IMR-90 (cell line): ENCODE results near the gene TVP23C. TPM values are rescaled to one million over a fixed set of nuclear protein-coding genes. Genes with fewer than 3 reads are reported as not detected.

Source experiments
- ATAC-seq: fragments of 200-7000 bp; cut with Tn5 transposase; 2 replicates; pipeline ENCODE4 v1.9.1; 2020; ENCODE audit warnings: low read depth, mild to moderate bottlenecking, moderate library complexity
- BruUV-seq: library from RNA; stranded (reverse); fragments of 400-500 nt; replicated peaks from 2 replicates; lab custom pipeline; 2021; lab: Mats Ljungman, UMichigan
- CTCF ChIA-PET: fragments of 300-600 bp; formaldehyde crosslinking; extraction: SDS; loops from one replicate; lab custom pipeline; 2021; ENCODE audit warnings: antibody characterized with exemption; lab: Yijun Ruan, JAX
- POLR2A ChIA-PET: fragments of 300-600 bp; sonication (Branson Sonifier 250); formaldehyde crosslinking; loops from one replicate; lab custom pipeline; 2022; ENCODE audit warnings: antibody characterized with exemption; ENCODE audit not compliant: unreplicated experiment; lab: Charles Lee
- DNase-seq: peaks from one replicate; pipeline ENCODE4 v3.0.0; 2013
- H2AFZ ChIP-seq: replicated peaks from 2 replicates; pipeline ENCODE3; 2013; ENCODE audit warnings: low read length, mild to moderate bottlenecking; ENCODE audit not compliant: poor library complexity
- H2AK5ac ChIP-seq: 2 replicates; pipeline ENCODE4 v1.6.1; 2013; ENCODE audit warnings: low read depth, low read length, inconsistent platforms
- H2AK9ac ChIP-seq: replicated peaks from 2 replicates; pipeline ENCODE3; 2013; ENCODE audit warnings: mild to moderate bottlenecking, low read depth, low read length, moderate library complexity; ENCODE audit not compliant: poor library complexity
- H2BK120ac ChIP-seq: 2 replicates; pipeline ENCODE4 v1.6.1; 2013; ENCODE audit warnings: low read depth, low read length, inconsistent platforms
- H2BK15ac ChIP-seq: 3 replicates; pipeline ENCODE4 v1.6.1; 2013; ENCODE audit warnings: low read depth, low read length, inconsistent platforms
- H2BK20ac ChIP-seq: 2 replicates; pipeline ENCODE4 v1.6.1; 2013; ENCODE audit warnings: low read depth, mild to moderate bottlenecking, inconsistent platforms, low read length, moderate library complexity
- H2BK5ac ChIP-seq: 2 replicates; pipeline ENCODE4 v1.6.1; 2013; ENCODE audit warnings: mild to moderate bottlenecking, low read depth, low read length, inconsistent platforms; ENCODE audit not compliant: poor library complexity, severe bottlenecking
- H3K14ac ChIP-seq: replicated peaks from 2 replicates; pipeline ENCODE4 v1.6.1; 2013; ENCODE audit warnings: low read depth, low read length, inconsistent platforms
- H3K18ac ChIP-seq: 2 replicates; pipeline ENCODE4 v1.6.1; 2013; ENCODE audit warnings: low read depth, low read length, control low read depth
- H3K23ac ChIP-seq: 2 replicates; pipeline ENCODE4 v1.6.1; 2013; ENCODE audit warnings: low read depth, low read length, inconsistent platforms
- H3K27ac ChIP-seq: 2 replicates; pipeline ENCODE4 v1.5.1; 2013; ENCODE audit warnings: mild to moderate bottlenecking, control low read depth, low read length; ENCODE audit not compliant: insufficient read depth
- H3K27me3 ChIP-seq: 2 replicates; pipeline ENCODE4 v1.6.1; 2013; ENCODE audit warnings: low read length; ENCODE audit not compliant: control insufficient read depth, insufficient read depth
- H3K36me3 ChIP-seq: 2 replicates; pipeline ENCODE4 v1.6.1; 2013; ENCODE audit warnings: low read length, mixed read lengths; ENCODE audit not compliant: control insufficient read depth, insufficient read depth
- H3K4ac ChIP-seq: 2 replicates; pipeline ENCODE4 v1.6.1; 2013; ENCODE audit warnings: low read depth, low read length, inconsistent platforms
- H3K4me1 ChIP-seq: 2 replicates; pipeline ENCODE4 v1.6.1; 2013; ENCODE audit warnings: low read length, mixed read lengths; ENCODE audit not compliant: control insufficient read depth, insufficient read depth
- H3K4me2 ChIP-seq: 2 replicates; pipeline ENCODE4 v1.6.1; 2013; ENCODE audit warnings: low read depth, mild to moderate bottlenecking, control low read depth, low read length, moderate library complexity
- H3K4me3 ChIP-seq: 2 replicates; pipeline ENCODE4 v1.5.1; 2013; ENCODE audit warnings: low read depth, mild to moderate bottlenecking, control low read depth, low read length, moderate library complexity; ENCODE audit not compliant: insufficient read depth
- H3K56ac ChIP-seq: 2 replicates; pipeline ENCODE4 v1.6.1; 2013; ENCODE audit warnings: low read length, inconsistent platforms; ENCODE audit not compliant: insufficient read depth; ENCODE audit errors: extremely low read depth
- H3K79me1 ChIP-seq, 2 experiments: 2 replicates each; pipeline ENCODE4 v1.6.1; 2013; ENCODE audit warnings: low read length in 2 of 2, inconsistent platforms in 1 of 2, low read depth in 1 of 2
- H3K9ac ChIP-seq: 2 replicates; pipeline ENCODE4 v1.6.1; 2013; ENCODE audit warnings: low read depth, low read length, control low read depth
- H3K9me1 ChIP-seq: 2 replicates; pipeline ENCODE4 v1.6.1; 2013; ENCODE audit warnings: low read length, inconsistent platforms; ENCODE audit not compliant: insufficient read depth
- H3K9me3 ChIP-seq: 2 replicates; pipeline ENCODE4 v1.6.1; 2013; ENCODE audit warnings: low read length; ENCODE audit not compliant: control insufficient read depth, insufficient read depth
- H4K20me1 ChIP-seq: 2 replicates; pipeline ENCODE4 v1.6.1; 2013; ENCODE audit warnings: low read length, inconsistent platforms; ENCODE audit not compliant: insufficient read depth
- H4K5ac ChIP-seq: 2 replicates; pipeline ENCODE4 v1.6.1; 2013; ENCODE audit warnings: mild to moderate bottlenecking, low read depth, low read length, control low read depth
- H4K8ac ChIP-seq, 2 experiments: 2 replicates each; pipeline ENCODE4 v1.6.1; 2013; ENCODE audit warnings: low read depth in 2 of 2, low read length in 2 of 2, control low read depth in 1 of 2, inconsistent platforms in 1 of 2
- H4K91ac ChIP-seq: 2 replicates; pipeline ENCODE4 v1.6.1; 2013; ENCODE audit warnings: low read depth, low read length, inconsistent platforms; ENCODE audit not compliant: insufficient read depth
- CHD1 ChIP-seq: IDR thresholded peaks from 2 replicates; pipeline ENCODE4 v1.6.1; 2012; ENCODE audit warnings: low read depth, low read length, improper control_type of control experiment
- SMC3 ChIP-seq: fragments of 150-350 bp; IDR thresholded peaks from 2 replicates; pipeline ENCODE4 v1.6.1; 2016; ENCODE audit warnings: low read depth, mild to moderate bottlenecking, antibody characterized with exemption, low read length, moderate library complexity
- WGBS, 2 experiments: methylation state at CpG; one replicate each; pipeline versions ENCODE4 v1.1.5 to v1.1.7; 2013; ENCODE audit warnings: missing lambda C conversion rate in 2 of 2; ENCODE audit not compliant: insufficient read length in 1 of 2; ENCODE audit errors: extremely low coverage in 2 of 2; 5-methylcytosine and 5-hydroxymethylcytosine counted together
- dilution Hi-C: fragments of 300-500 bp; cut with HindIII; formaldehyde crosslinking; loops from one replicate; pipeline ENCODE4 v1.14.3; 2018; ENCODE audit warnings: low sequenced_read_pairs; ENCODE audit not compliant: unreplicated experiment
- in situ Hi-C: fragments of 300-500 bp; cut with MboI; formaldehyde crosslinking; loops from 3 replicates; pipeline ENCODE4 v1.14.3; 2019; ENCODE audit warnings: low sequenced_read_pairs, inconsistent platforms, mixed read lengths
- intact Hi-C: fragments of 100-400 bp; cut with micrococcal nuclease; formaldehyde crosslinking; loops from 2 replicates; pipeline ENCODE4 v1.10.0; 2022
- polyA plus RNA-seq, 3 experiments: library from polyadenylated mRNA; depleted of rRNA; stranded (reverse); fragments of >200 nt; gene quantifications; 2 replicates each; pipeline ENCODE4 v1.2.3, GENCODE V29; 2012; ENCODE audit warnings: low replicate concordance in 1 of 3
- total RNA-seq: library from RNA; depleted of rRNA; stranded (reverse); fragments of >200 nt; gene quantifications from 2 replicates; pipeline ENCODE4 v1.2.3, GENCODE V29; 2012
- TF ChIP-seq, protein P1 (sequence below): fragments of 150-350 bp; IDR thresholded peaks from 2 replicates; pipeline ENCODE4 v1.6.1; 2016; ENCODE audit warnings: low read depth, mild to moderate bottlenecking, low read length, moderate library complexity, borderline replicate concordance

Gene TVP23C
- total and polyA plus RNA-seq, 2 of the 4 experiments (the other 2 are of a cell fraction): 7.5 to 12.0 TPM

DNA sequence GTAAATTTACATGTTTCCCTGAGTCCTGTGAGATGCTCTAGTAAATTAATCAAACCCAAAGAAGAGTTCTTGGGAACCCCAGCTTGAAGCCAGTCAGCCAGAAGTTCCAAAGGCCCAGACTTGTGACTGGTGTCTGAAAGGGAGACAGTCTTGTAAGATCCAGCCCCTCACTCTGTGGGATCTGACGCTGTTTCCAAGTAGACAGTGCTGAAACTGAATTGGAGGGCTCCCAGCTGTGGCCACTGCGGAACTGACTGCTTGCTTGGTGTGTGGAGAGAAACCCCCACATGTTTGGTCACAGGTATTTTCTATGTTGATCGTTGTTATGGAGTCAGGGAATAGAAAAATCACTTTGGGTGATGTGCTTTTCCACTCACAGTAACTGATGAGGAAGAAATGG is 90.4 kb downstream of the TVP23C start:
- Histone ChIP-seq H3K4me2 (no peak overlapping the region), H3K27ac (no peak overlapping the region), H3K27me3 (no peaks in the 10 kb centered on the region), H3K9ac (no peak overlapping the region), H2BK15ac (no peak overlapping the region), H3K79me1 (no peaks in the 10 kb centered on the region), H2AFZ (no peak overlapping the region), H3K56ac (no peak overlapping the region), H3K23ac (no peak overlapping the region), H4K5ac (no peak overlapping the region), H3K18ac (no peak overlapping the region), H2BK20ac (no peak overlapping the region), H3K9me1 (no peaks in the 10 kb centered on the region), H2BK5ac (no peak overlapping the region), H4K91ac (no peak overlapping the region), H4K20me1 (peaks cover 3% of the 10 kb centered on the region; the same call in 1 of the 2 replicates), H3K4ac (no peak overlapping the region), H3K4me1 (peaks cover 2% of the 10 kb centered on the region; the same call in 1 of the 2 replicates), H3K4me3 (no peak overlapping the region), H4K8ac (no peak overlapping the region), H3K14ac (no peak overlapping the region), H2AK9ac (no peak overlapping the region), H3K36me3 (no peaks in the 10 kb centered on the region), H2BK120ac (no peak overlapping the region), H2AK5ac (no peak overlapping the region), H3K9me3 (no peaks in the 10 kb centered on the region)
- DNase-seq (no peak), ATAC-seq (no peak)
- dilution Hi-C loops (no loop called here), in situ Hi-C loops (no loop called here), intact Hi-C loops (no loop called here)
- BruUV-seq: no TSS peak
- CTCF ChIA-PET: no interaction called here
- WGBS, 2 experiments: no CpG with 5 or more reads among the region's 3 CpGs
- TF ChIP-seq, protein P1, sequence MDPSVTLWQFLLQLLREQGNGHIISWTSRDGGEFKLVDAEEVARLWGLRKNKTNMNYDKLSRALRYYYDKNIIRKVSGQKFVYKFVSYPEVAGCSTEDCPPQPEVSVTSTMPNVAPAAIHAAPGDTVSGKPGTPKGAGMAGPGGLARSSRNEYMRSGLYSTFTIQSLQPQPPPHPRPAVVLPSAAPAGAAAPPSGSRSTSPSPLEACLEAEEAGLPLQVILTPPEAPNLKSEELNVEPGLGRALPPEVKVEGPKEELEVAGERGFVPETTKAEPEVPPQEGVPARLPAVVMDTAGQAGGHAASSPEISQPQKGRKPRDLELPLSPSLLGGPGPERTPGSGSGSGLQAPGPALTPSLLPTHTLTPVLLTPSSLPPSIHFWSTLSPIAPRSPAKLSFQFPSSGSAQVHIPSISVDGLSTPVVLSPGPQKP: no peak
- TF ChIP-seq CHD1 (no peak), SMC3 (no peak)
- POLR2A ChIA-PET: no interaction called here
